ENCODE results near the gene GABRP.
"Not testable (repeated sequence)": the region's sequence is repeated elsewhere in the genome, so short reads cannot be mapped to it uniquely, and the experiment has no call there.

Gene GABRP, protein sequence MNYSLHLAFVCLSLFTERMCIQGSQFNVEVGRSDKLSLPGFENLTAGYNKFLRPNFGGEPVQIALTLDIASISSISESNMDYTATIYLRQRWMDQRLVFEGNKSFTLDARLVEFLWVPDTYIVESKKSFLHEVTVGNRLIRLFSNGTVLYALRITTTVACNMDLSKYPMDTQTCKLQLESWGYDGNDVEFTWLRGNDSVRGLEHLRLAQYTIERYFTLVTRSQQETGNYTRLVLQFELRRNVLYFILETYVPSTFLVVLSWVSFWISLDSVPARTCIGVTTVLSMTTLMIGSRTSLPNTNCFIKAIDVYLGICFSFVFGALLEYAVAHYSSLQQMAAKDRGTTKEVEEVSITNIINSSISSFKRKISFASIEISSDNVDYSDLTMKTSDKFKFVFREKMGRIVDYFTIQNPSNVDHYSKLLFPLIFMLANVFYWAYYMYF

GRCh38 chr5:170783498-170784247, at the start of gene GABRP:
Gene GABRP (plus strand): TSS chr5:170783725. CDS start chr5:170788616, 4,891 bp downstream.
- DNase-seq (ENCODE audit: low read depth) = no peak

DNA sequence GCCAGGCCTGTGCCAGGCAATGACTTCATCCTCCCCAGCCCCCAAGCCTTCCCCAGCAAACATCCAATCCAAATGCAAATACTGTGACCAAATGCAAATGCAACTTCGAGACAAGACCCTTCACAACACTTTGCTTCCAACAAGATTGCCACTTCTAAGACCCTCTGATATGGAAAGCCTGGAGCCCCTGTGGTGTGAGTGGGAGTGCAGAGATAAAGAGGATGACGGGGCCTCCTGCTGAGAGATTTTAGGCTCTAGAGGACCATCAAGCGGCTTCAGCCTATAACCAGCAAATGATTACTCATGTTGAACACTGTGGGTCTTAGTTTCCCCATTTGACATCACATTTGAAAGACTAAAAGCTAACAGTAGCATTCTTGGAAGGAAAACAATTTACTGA, 46.6 kb upstream of the GABRP start:
- DNase-seq (ENCODE audit: low read depth) = no peak

GRCh38 chr5:170737591-170737990, 45.9 kb upstream of the GABRP start:
- DNase-seq (ENCODE audit: low read depth) = no peak

- DNase-seq (ENCODE audit: low read depth) = no peak
Measured at GRCh38 chr5:170738840-170739239, 44.7 kb upstream of the GABRP start.

DNA sequence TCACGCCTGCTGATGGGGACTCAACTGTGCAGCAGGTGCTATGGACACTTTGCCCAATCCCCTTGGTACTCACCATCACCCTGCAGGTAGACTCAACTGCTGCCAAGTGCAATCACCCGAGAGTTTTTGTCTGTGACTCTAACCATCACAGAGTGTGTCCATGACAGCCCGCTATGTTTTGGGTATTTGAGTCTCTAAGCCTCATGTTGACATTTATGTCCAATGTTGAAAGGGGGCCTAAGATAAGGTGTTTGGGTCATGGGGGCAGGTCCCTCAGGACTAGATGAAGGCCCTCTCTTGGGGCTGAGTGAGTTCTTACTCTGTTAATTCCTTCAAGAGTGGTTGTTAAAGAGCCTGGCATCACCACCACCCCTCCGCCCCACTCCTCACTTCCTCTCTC, 44.1 kb upstream of the GABRP start:
- DNase-seq (ENCODE audit: low read depth) = no peak

DNA sequence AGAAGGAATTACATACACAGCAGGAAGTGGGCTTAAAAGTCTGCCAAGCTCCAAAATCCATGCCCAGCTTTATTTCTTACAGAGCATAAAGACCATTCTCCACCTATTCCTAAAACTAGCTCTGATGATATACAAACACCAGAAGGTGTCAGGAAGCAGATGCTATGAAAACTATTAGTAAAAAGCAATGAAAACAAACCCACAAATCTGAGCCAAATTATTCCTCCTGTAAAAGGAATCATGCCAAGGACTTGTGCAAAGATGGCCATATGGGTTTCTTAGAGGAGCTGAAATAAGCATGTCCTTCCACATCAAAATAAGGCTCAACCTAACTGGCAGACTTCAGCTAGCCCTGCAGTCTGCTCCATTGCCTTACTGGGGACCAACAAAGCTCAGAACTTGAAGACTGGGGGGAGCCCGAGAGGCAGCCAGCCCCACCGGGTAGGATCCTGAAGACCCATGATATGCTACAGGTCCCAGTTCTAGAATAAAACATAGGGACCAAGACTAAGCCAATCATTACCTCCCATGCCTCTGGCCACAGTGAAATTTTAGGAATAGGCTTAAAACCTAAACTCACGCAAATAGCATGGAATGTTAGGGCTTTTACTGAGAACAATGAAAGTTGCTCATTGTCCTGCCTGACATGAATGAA, 42.8 kb upstream of the GABRP start:
- DNase-seq (ENCODE audit: low read depth) = no peak

DNA sequence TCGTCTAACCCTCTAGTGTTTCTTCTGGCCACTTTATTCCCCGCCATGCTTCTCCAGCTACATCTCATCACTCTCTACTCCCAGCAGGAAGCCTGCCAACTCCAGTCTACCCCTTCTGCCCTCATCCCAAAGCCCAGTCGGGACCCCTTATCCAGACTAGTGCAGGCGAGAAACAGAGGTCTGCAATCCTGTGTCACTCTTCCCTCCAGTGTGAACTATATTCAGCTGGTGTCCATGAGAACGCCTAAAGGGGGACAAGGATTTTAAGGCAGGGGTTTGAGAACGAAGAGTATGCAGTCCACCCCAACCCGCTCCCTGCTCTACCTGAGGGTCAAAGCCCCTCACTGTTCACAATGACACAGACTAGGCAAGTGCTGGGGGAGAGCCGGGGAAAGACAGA, 41.7 kb upstream of the GABRP start:
- DNase-seq (ENCODE audit: low read depth) = no peak

- DNase-seq (ENCODE audit: low read depth) = no peak
Measured at GRCh38 chr5:170743876-170744212, 39.7 kb upstream of the GABRP start.

- peak; percentile 67 for DNase-seq (ENCODE audit: low read depth)
Measured at GRCh38 chr5:170745481-170746071, 37.9 kb upstream of the GABRP start.

- no peak for DNase-seq (ENCODE audit: low read depth)
Measured at GRCh38 chr5:170746075-170746960, 37.2 kb upstream of the GABRP start.

DNA sequence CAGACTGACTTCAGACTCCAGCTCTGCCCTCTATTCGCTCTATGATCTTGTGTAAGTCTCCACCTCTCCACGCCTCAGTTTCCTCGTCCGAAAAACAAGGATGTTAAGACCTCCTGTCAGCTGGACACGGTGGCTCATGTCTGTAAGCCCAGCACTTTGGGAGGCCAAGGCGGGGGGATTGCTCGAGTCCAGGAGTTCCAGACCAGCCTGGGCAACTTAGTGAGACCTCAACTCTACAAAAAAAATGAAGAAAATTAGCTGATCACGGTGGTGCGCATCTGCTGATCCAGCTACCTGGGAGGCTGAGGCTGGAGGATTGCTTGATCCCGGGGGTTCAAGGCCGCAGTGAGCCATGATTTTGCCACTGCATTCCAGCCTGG, 36.6 kb upstream of the GABRP start:
- DNase-seq (ENCODE audit: low read depth) = no peak

DNA sequence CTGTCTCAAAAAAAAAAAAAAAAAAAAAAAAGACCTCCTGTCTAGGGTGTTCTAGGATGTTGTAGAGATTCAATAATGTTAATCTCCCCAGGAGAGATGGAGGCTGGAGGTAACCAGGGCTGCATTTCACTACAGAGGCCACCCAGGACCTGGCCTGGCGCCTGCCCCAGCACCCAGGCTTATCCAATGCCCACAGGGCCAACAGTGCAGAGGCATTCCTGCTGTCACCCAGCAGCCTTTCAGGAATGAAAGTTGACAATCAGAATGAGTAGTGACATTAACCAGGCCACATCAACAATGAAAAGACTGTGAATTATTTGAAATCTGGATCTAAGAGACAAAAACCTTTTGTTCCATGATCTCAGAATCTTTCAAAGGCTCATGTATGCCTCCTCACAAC, 36.2 kb upstream of the GABRP start:
- no peak for DNase-seq (ENCODE audit: low read depth)

- no peak for DNase-seq (ENCODE audit: low read depth)
Measured at GRCh38 chr5:170747851-170748250, 35.7 kb upstream of the GABRP start.

- no peak for DNase-seq (ENCODE audit: low read depth)
Measured at GRCh38 chr5:170748951-170749471, 34.5 kb upstream of the GABRP start.

- DNase-seq (ENCODE audit: low read depth) = no peak
Measured at GRCh38 chr5:170749911-170750431, 33.6 kb upstream of the GABRP start.

GRCh38 chr5:170750791-170751190, 32.7 kb upstream of the GABRP start:
- no peak for DNase-seq (ENCODE audit: low read depth)

- no peak for DNase-seq (ENCODE audit: low read depth)
Measured at GRCh38 chr5:170751631-170752030, 31.9 kb upstream of the GABRP start.

DNA sequence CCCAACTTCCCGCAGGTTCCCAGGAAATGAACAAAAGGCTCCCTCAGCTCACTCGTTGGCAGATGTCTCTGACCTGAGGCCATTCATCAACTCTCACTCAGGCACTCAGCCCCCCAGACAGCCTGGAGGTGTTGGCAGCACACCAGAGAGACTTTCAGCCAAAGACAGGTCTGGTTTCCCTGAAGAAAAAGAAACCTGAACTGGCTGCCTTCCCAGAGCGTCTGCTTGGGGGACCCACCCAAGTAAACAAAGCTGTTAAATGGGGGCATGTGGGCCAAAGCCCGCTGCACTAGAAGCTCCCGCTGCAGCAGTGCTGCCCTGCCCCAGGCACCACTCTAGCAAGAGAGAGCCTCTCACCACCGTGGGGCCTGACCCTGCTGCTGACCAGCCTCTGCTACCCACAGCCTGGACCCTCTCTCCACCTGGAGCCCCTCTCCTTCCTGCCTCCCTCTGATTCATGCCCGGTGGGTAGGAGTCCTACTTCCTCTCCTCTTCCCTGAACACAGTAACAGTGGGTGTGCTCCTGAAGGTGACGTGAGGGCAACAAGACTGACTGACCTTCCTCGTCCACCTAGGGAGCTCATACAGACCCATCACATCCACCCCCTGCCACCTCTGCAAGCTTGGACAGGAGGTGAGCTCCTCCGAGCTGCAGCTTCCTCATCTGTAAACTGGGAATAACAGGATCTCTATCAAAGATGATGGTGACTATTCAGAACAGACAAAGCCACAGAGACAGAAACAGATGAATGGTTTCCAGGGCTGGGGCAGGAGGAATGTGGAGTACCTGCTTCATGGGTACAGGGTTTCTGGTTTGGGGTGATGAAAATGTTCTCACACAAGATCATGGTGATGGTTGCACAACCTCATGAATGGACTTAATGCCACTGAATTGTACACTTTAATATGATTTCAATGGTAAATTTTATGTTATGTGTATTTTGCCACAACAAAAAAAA, 31.0 kb upstream of the GABRP start:
- no peak for DNase-seq (ENCODE audit: low read depth)

GRCh38 chr5:170753311-170753710, 30.2 kb upstream of the GABRP start:
- DNase-seq (ENCODE audit: low read depth) = no peak

- DNase-seq (ENCODE audit: low read depth) = not testable (repeated sequence)
Measured at GRCh38 chr5:170754508-170754907, 29.0 kb upstream of the GABRP start.
